Central memory CD8-positive, alpha-beta T cell (primary cell): ENCODE results near the gene FOLR1.
A peak's percentile ranks its signal among the peaks of the same experiment; 100 is the strongest.

Source experiments
- ATAC-seq: fragments of 150-1000 bp; cut with Tn5 transposase; replicated peaks from 2 replicates; pipeline ENCODE4 v1.10.0; 2022; ENCODE audit warnings: mild to moderate bottlenecking, moderate FRiP score, moderate number of reproducible peaks; ENCODE audit not compliant: poor library complexity, severe bottlenecking; ENCODE audit errors: extremely low read depth
- DNase-seq, 2 donors: peaks; one replicate each; pipeline ENCODE4 v3.0.0; 2021; ENCODE audit warnings: low spot score in 2 of 2
- H3K27ac Mint-ChIP-seq: one replicate; pipeline ENCODE4 v1.8.0; 2022; ENCODE audit warnings: low read depth, mild to moderate bottlenecking, moderate library complexity, mixed read lengths
- H3K27me3 Mint-ChIP-seq: one replicate; pipeline ENCODE4 v1.8.0; 2022; ENCODE audit warnings: mixed read lengths
- H3K36me3 Mint-ChIP-seq: one replicate; pipeline ENCODE4 v1.8.0; 2022; ENCODE audit warnings: mild to moderate bottlenecking, moderate library complexity, mixed read lengths; ENCODE audit not compliant: insufficient read depth
- H3K4me1 Mint-ChIP-seq: one replicate; pipeline ENCODE4 v1.8.0; 2022; ENCODE audit warnings: mixed read lengths
- H3K4me3 Mint-ChIP-seq: one replicate; pipeline ENCODE4 v1.8.0; 2022; ENCODE audit warnings: mild to moderate bottlenecking, moderate library complexity, mixed read lengths
- H3K9me3 Mint-ChIP-seq: one replicate; pipeline ENCODE4 v1.8.0; 2022; ENCODE audit warnings: mixed read lengths

The FOLR1 gene

GRCh38 chr11:72221386-72222075 lies 29.6 kb downstream of the FOLR1 start:
- Mint-ChIP-seq H3K4me1 (peaks cover 27% of the 10 kb centered on the region), H3K27me3 (peaks cover 25% of the 10 kb centered on the region), H3K9me3 (no peaks in the 10 kb centered on the region), H3K36me3 (peaks cover 5% of the 10 kb centered on the region), H3K27ac (no peak overlapping the region), H3K4me3 (no peak overlapping the region)
- DNase-seq (peak in 1 of 2 donors; percentile 0), ATAC-seq (no peak)

GRCh38 chr11:72222106-72222891 lies 30.4 kb downstream of the FOLR1 start:
- ATAC-seq (no peak), DNase-seq (peak in 1 of 2 donors; percentile 8)
- peaks cover 27% of the 10 kb centered on the region for H3K4me1 Mint-ChIP-seq
- peaks cover 17% of the 10 kb centered on the region for H3K27me3 Mint-ChIP-seq
- H3K27ac Mint-ChIP-seq: peak overlapping the region; percentile 86
- peaks cover 5% of the 10 kb centered on the region for H3K36me3 Mint-ChIP-seq
- no peaks in the 10 kb centered on the region for H3K9me3 Mint-ChIP-seq
- H3K4me3 Mint-ChIP-seq: peak overlapping the region; percentile 96

GRCh38 chr11:72222907-72223614 lies 31.1 kb downstream of the FOLR1 start:
- Mint-ChIP-seq H3K27me3 (peaks cover 9% of the 10 kb centered on the region), H3K4me1 (peaks cover 27% of the 10 kb centered on the region), H3K27ac (peak overlapping the region; percentile 86), H3K9me3 (no peaks in the 10 kb centered on the region), H3K36me3 (peaks cover 5% of the 10 kb centered on the region), H3K4me3 (peak overlapping the region; percentile 96)
- DNase-seq (peak; percentile 86 to 89), ATAC-seq (peak; percentile 66)

GRCh38 chr11:72223615-72224563 lies 31.9 kb downstream of the FOLR1 start:
- Mint-ChIP-seq H3K9me3 (no peaks in the 10 kb centered on the region), H3K27ac (peak overlapping the region; percentile 92), H3K27me3 (peaks cover 1% of the 10 kb centered on the region), H3K36me3 (peaks cover 8% of the 10 kb centered on the region), H3K4me1 (peaks cover 31% of the 10 kb centered on the region), H3K4me3 (peak overlapping the region; percentile 96)
- DNase-seq (peak in 1 of 2 donors; percentile 28), ATAC-seq (peak; percentile 41)

- ATAC-seq (no peak), DNase-seq (peak in 1 of 2 donors; percentile 9)
- Mint-ChIP-seq H3K36me3 (peaks cover 8% of the 10 kb centered on the region), H3K4me1 (peaks cover 36% of the 10 kb centered on the region), H3K4me3 (peak within 1 kb of the TSS; percentile 96), H3K27me3 (no peaks in the 10 kb centered on the region), H3K9me3 (no peaks in the 10 kb centered on the region), H3K27ac (peak within 1 kb of the TSS; percentile 92)
Measured at GRCh38 chr11:72224564-72225410, 32.8 kb downstream of the FOLR1 start, which contains the start of gene INPPL1. Gene INPPL1 (plus strand): TSS chr11:72224767. CDS start chr11:72224985, 218 bp downstream.

- peak; percentile 31 for ATAC-seq
- peak in 1 of 2 donors; percentile 34 for DNase-seq
- peak overlapping the region; percentile 86 for H3K27ac Mint-ChIP-seq
- H3K4me1 Mint-ChIP-seq: peaks cover 36% of the 10 kb centered on the region
- H3K27me3 Mint-ChIP-seq: no peaks in the 10 kb centered on the region
- H3K9me3 Mint-ChIP-seq: no peaks in the 10 kb centered on the region
- peaks cover 14% of the 10 kb centered on the region for H3K36me3 Mint-ChIP-seq
- peak overlapping the region; percentile 96 for H3K4me3 Mint-ChIP-seq
Measured at GRCh38 chr11:72225411-72225951, 33.5 kb downstream of the FOLR1 start.

GRCh38 chr11:72226701-72227100 lies 34.8 kb downstream of the FOLR1 start:
- Mint-ChIP-seq H3K36me3 (peaks cover 18% of the 10 kb centered on the region), H3K4me1 (peaks cover 36% of the 10 kb centered on the region), H3K4me3 (peak overlapping the region; percentile 96), H3K27ac (no peak overlapping the region), H3K27me3 (no peaks in the 10 kb centered on the region), H3K9me3 (no peaks in the 10 kb centered on the region)
- no peak for DNase-seq
- ATAC-seq: no peak

- Mint-ChIP-seq H3K27me3 (no peaks in the 10 kb centered on the region), H3K27ac (no peak overlapping the region), H3K4me1 (peaks cover 34% of the 10 kb centered on the region), H3K4me3 (no peak overlapping the region), H3K36me3 (peaks cover 22% of the 10 kb centered on the region), H3K9me3 (no peaks in the 10 kb centered on the region)
- DNase-seq (no peak), ATAC-seq (no peak)
Measured at GRCh38 chr11:72227316-72228228, 35.6 kb downstream of the FOLR1 start.

GRCh38 chr11:72228229-72228843 lies 36.4 kb downstream of the FOLR1 start:
- Mint-ChIP-seq H3K27ac (no peak overlapping the region), H3K4me3 (no peak overlapping the region), H3K27me3 (no peaks in the 10 kb centered on the region), H3K36me3 (peaks cover 22% of the 10 kb centered on the region), H3K9me3 (no peaks in the 10 kb centered on the region), H3K4me1 (peaks cover 34% of the 10 kb centered on the region)
- no peak for DNase-seq
- ATAC-seq: no peak

GRCh38 chr11:72228844-72229231 lies 36.9 kb downstream of the FOLR1 start:
- Mint-ChIP-seq H3K4me3 (no peak overlapping the region), H3K36me3 (peaks cover 22% of the 10 kb centered on the region), H3K27ac (no peak overlapping the region), H3K27me3 (no peaks in the 10 kb centered on the region), H3K4me1 (peaks cover 34% of the 10 kb centered on the region), H3K9me3 (no peaks in the 10 kb centered on the region)
- ATAC-seq (no peak), DNase-seq (no peak)
